Heart right ventricle (tissue), 16 donors: ENCODE data around the gene ZFYVE27. TPM values are rescaled to one million over a fixed set of nuclear protein-coding genes. Genes with fewer than 3 reads are reported as not detected.

Experiments
- ATAC-seq, 8 donors: fragments of 200-7000 bp; cut with Tn5 transposase; one replicate each; pipeline ENCODE4 v1.9.1; 2020; ENCODE audit warnings: mild to moderate bottlenecking in 8 of 8, moderate library complexity in 8 of 8, moderate number of reproducible peaks in 1 of 8
- DNase-seq, 2 donors: peaks; one replicate each; pipeline ENCODE4 v3.0.0-alpha.2; 2020
- H3K27ac ChIP-seq, 10 donors: fragments of 200-600 bp; sonication (generic) in 2 of 10; one replicate each; pipeline versions ENCODE4 v1.5.0 to v1.8.0; 2020 to 2022; ENCODE audit warnings: mild to moderate bottlenecking in 3 of 10
- H3K27me3 ChIP-seq, 7 donors: fragments of 200-600 bp; one replicate each; pipeline ENCODE4 v1.8.0; 2021 to 2022; ENCODE audit warnings: mild to moderate bottlenecking in 2 of 7
- H3K36me3 ChIP-seq, 9 donors: fragments of 200-600 bp; sonication (generic) in 1 of 9; one replicate each; pipeline versions ENCODE4 v1.5.0 to v1.8.0; 2020 to 2022; ENCODE audit warnings: mild to moderate bottlenecking in 2 of 9
- H3K4me1 ChIP-seq, 9 donors: fragments of 200-600 bp; sonication (generic) in 1 of 9; one replicate each; pipeline versions ENCODE4 v1.5.0 to v1.8.0; 2020 to 2022; ENCODE audit warnings: mild to moderate bottlenecking in 4 of 9
- H3K4me3 ChIP-seq, 10 donors: fragments of 200-600 bp; sonication (generic) in 2 of 10; one replicate each; pipeline versions ENCODE4 v1.5.0 to v1.8.0; 2020 to 2022; ENCODE audit warnings: mild to moderate bottlenecking in 7 of 10, moderate library complexity in 2 of 10
- H3K9me3 ChIP-seq, 11 donors: fragments of 200-600 bp in 10 of 11; sonication (generic) in 2 of 11; one replicate each; pipeline versions ENCODE4 v1.5.0 to v1.8.0; 2013 to 2022; ENCODE audit warnings: mild to moderate bottlenecking in 2 of 11, control low read depth in 1 of 11, moderate library complexity in 1 of 11
- CTCF ChIP-seq, 9 donors: fragments of 200-600 bp; sonication (generic) in 2 of 9; IDR thresholded peaks; one replicate each; pipeline versions ENCODE4 v1.5.0 to v1.8.0; 2021 to 2022; ENCODE audit warnings: antibody characterized with exemption in 9 of 9, mild to moderate bottlenecking in 5 of 9, moderate library complexity in 1 of 9
- WGBS, 2 donors: extraction: QIAGEN DNeasy Blood & Tissue Kit; methylation state at CpG; one replicate each; pipeline ENCODE4 v1.1.7; 2013; ENCODE audit warnings: inconsistent platforms in 1 of 2; 5-methylcytosine and 5-hydroxymethylcytosine counted together
- intact Hi-C, 10 donors: fragments of 100-400 bp; cut with DNase I; formaldehyde crosslinking; loops; one replicate each; pipeline versions ENCODE4 v1.11.1 to v1.14.2; 2022
- polyA plus RNA-seq, 2 donors: library from polyadenylated mRNA; stranded (reverse); fragments of 200-250 nt; gene quantifications; one replicate each; pipeline ENCODE4 v1.2.3, GENCODE V29; 2013
- total RNA-seq, 10 donors: library from RNA; stranded (reverse); fragmentation: NEBNext Ultra II Directional in 3 of 10; extraction: Animal tissue kit (Norgen Biotek cat#: 25700) in 3 of 10; gene quantifications; one replicate each; pipeline versions ENCODE4 v1.2.1 to v1.2.4, GENCODE V29; 2021 to 2023
- donor health status: Arrhythmogenic right ventricular cardiomyopathy.
- donor health status: ischemic (EF 13 %, LVEDD 7.1; RV severe dilation, severe dysfunction).
- donor health status: healthy with polysubstance abuse.
- donor health status: DM: no; HTN: yes; CAD: no.
- donor health status: DM: no; HTN: no; CAD: no.
- donor health status: ischemic (EF 25% LVEDD 6.9; RV normal size, moderate dysfunction).
- donor health status: ischemic (EF 25% LVEDD 5.7; RV mildly dilated, moderate dysfunction).
- donor health status: healthy.
- donor health status: DM: yes; HTN: yes; CAD: no.
- donor health status: Ischemic cardiomyopathy.
- donor health status: ischemic (EF 35%, LVEDD 5.7; RV mildly dilated, moderate dysfunction).
- donor health status: nonischemic (EF 11% LVEDD 7.7; RV severe dilation, severe dysfunction).
- donor health status: DM: yes; HTN: yes; CAD: no.
- donor health status: PGD.
- donor health status: ischemic (EF 29% LVEDD 5.4; RV normal size, mild dysfunction).
- donor health status: nonischemic (EF 23%, LVEDD 6.1; RV moderate dilation, normal function).

Gene ZFYVE27
- total and polyA plus RNA-seq, 12 donors = 7.5 to 17.6 (median 11.8) TPM

DNA sequence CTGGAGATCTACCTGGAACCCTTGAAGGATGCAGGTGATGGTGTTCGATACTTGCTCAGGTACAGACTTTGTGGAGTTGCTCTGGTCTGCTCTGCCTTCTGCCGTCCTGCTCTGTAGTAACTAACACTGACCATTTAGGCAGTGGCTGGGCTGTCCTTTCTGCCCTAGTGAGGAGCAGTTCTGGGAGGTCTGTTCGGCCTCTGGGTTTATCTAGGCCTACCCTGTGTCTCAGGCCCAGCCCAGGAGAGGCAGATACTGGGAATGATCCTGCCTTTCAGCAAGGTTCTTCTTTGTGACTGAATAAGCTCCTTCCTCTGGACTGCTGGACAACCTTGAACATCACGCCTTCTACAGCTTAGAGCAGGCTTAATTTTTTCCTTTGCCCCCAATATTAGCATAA lies 1.7 kb downstream of the ZFYVE27 start:
- peaks cover 0 to 51% (median 6%) of the 10 kb centered on the region in 9 donors for H3K36me3 ChIP-seq
- TF ChIP-seq CTCF (IDR thresholded peaks at IDR 0.05) = no peak
- no peak overlapping the region for H3K27ac ChIP-seq
- intact Hi-C loops = loop anchor here in 3 of 10 donors (5.0 kb wide), 2 partner anchors 51 to 336 kb away; partner anchors contain the start of genes AVPI1 (in 2 of the 3) and RRP12 (in 1 of the 3)
- ATAC-seq = no peak
- peak overlapping the region in 2 of 10 donors; percentile 94 to 95 for H3K4me3 ChIP-seq
- no peak for DNase-seq
- no peaks in the 10 kb centered on the region for H3K9me3 ChIP-seq
- H3K4me1 ChIP-seq = peaks cover 3 to 47% (median 28%) of the 10 kb centered on the region in 9 donors
- WGBS, 2 donors = 90 to 93% methylated on average over 4 of the region's 4 CpGs
- H3K27me3 ChIP-seq = no peaks in the 10 kb centered on the region

DNA sequence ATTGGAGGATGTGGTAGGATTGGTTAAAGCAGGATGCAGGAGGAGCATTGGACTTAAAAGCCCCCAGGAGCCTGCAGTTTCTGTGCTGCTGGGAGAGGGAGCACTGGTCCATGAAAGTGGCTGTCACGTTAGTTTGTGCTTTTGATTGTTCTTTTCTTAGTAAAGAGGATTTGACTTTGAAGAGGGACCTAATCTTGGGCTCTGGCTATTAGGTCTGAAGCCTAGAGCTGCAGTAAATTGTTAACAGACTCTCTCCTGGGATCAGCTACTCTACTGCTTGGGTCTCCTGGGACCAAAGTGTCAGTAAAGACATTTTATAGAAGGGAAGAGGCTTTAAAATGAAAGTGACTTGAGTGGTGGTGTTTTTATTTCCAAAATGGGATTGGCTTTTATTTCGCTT lies 3.7 kb downstream of the ZFYVE27 start:
- no peak overlapping the region for H3K27ac ChIP-seq
- H3K9me3 ChIP-seq = no peaks in the 10 kb centered on the region
- 81 to 82% methylated on average over 2 of the region's 2 CpGs for WGBS, 2 donors
- TF ChIP-seq CTCF (IDR thresholded peaks at IDR 0.05) = no peak
- DNase-seq (no peak), ATAC-seq (no peak)
- H3K27me3 ChIP-seq = no peaks in the 10 kb centered on the region
- intact Hi-C loops = no loop called here
- no peak overlapping the region for H3K4me3 ChIP-seq
- H3K36me3 ChIP-seq = peaks cover 0 to 71% (median 15%) of the 10 kb centered on the region in 9 donors
- H3K4me1 ChIP-seq = peaks cover 3 to 57% (median 30%) of the 10 kb centered on the region in 9 donors

DNA sequence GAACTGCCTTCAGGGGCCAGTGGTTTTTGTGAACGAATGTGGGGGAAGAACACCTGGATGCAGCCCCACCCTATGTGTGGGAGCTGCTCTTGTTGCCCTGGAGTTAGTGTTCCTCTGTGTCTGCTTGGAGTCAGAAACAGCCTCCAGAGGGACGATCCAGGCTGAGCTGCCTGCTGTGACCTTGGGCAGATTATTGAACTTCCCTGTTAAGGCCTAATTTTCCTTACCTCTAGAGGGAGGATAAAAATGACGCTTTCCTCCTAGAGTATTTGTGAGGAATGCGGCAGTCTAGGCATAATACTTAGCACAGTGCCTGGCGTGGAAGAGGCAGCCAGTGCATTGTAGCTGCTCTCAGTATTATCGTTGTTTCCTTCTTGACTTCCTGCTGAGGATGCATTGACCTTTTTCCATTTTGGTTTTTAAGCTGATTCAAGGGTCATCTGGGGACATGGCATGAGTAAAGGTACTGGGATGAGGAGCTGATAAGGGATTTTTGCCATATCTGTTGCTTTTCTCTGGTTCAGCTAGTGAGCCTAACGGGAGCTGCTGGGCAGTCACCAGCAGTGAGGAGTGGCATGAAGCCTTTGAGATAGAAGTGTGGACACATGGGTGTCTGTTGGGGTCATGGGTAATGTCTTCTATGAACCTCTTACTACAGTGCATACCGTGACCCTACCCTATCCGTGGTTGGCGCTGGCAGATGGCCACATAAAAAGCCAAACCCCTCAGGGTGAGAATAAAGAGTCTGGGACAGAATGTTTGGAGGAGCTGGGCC lies 6.4 kb downstream of the ZFYVE27 start:
- Histone ChIP-seq H3K27me3 (no peaks in the 10 kb centered on the region), H3K4me1 (peaks cover 1 to 45% (median 18%) of the 10 kb centered on the region in 9 donors), H3K27ac (peak overlapping the region in 2 of 10 donors; percentile 8 to 16), H3K9me3 (no peaks in the 10 kb centered on the region), H3K36me3 (peaks cover 0 to 98% (median 32%) of the 10 kb centered on the region in 9 donors), H3K4me3 (no peak overlapping the region)
- DNase-seq = no peak
- no peak for TF ChIP-seq CTCF (IDR thresholded peaks at IDR 0.05)
- intact Hi-C loops = no loop called here
- WGBS, 2 donors = 49 to 50% methylated on average over 10 of the region's 10 CpGs
- peak in 7 of 8 donors; percentile 26 to 45 (median 41) for ATAC-seq

- peak in 2 of 8 donors; percentile 8 to 10 for ATAC-seq
Measured at GRCh38 chr10:97744405-97745035, 7.6 kb downstream of the ZFYVE27 start.

More at GRCh38 chr10:97744405-97745035, 7.6 kb downstream of the ZFYVE27 start:
- TF ChIP-seq CTCF (IDR thresholded peaks at IDR 0.05) = no peak
- no peaks in the 10 kb centered on the region for H3K27me3 ChIP-seq
- no peak for DNase-seq
- peaks cover 0 to 36% (median 13%) of the 10 kb centered on the region in 9 donors for H3K4me1 ChIP-seq
- no peak overlapping the region for H3K4me3 ChIP-seq
- peaks cover 0 to 98% (median 43%) of the 10 kb centered on the region in 9 donors for H3K36me3 ChIP-seq
- H3K9me3 ChIP-seq = no peaks in the 10 kb centered on the region
- intact Hi-C loops = no loop called here
- no peak overlapping the region for H3K27ac ChIP-seq
- WGBS, 2 donors = 84% methylated on average over 15 of the region's 15 CpGs
